CD14-positive monocyte (primary cell): ENCODE data around the gene NAA35. TPM values are rescaled to one million over a fixed set of nuclear protein-coding genes. Genes with fewer than 3 reads are reported as not detected.

ENCODE experiments used
- DNase-seq, 3 donors: peaks; one replicate each; pipeline ENCODE4 v3.0.0-alpha.2; 2011 to 2022
- H2AFZ ChIP-seq: 2 replicates; pipeline ENCODE4 v1.6.0; 2012; ENCODE audit warnings: mild to moderate bottlenecking, low read depth, low read length, inconsistent platforms; ENCODE audit not compliant: insufficient read depth, poor library complexity, severe bottlenecking
- H3K27ac ChIP-seq, 2 donors: 1 replicate in 1 of 2; 2 replicates in 1 of 2; pipeline ENCODE4 v1.5.1; 2012 to 2013; ENCODE audit warnings: low read length in 2 of 2, control low read depth in 1 of 2, inconsistent platforms in 1 of 2, low read depth in 1 of 2, mild to moderate bottlenecking in 1 of 2
- H3K27me3 ChIP-seq, 2 donors: one replicate each; pipeline versions ENCODE4 v1.6.0 to v1.6.1; 2011 to 2013; ENCODE audit warnings: low read length in 2 of 2; ENCODE audit not compliant: control insufficient read depth in 2 of 2, insufficient read depth in 2 of 2
- H3K36me3 ChIP-seq, 2 donors: replicated peaks in 1 of 2; 1 replicate in 1 of 2; 2 replicates in 1 of 2; pipeline versions ENCODE4 v1.5.1 to v1.6.1; 2012 to 2013; ENCODE audit warnings: low read length in 2 of 2, control low read depth in 1 of 2, inconsistent platforms in 1 of 2, mild to moderate bottlenecking in 1 of 2; ENCODE audit not compliant: insufficient read depth in 2 of 2, control insufficient read depth in 1 of 2
- H3K4me1 ChIP-seq, 2 donors: 1 replicate in 1 of 2; 2 replicates in 1 of 2; pipeline versions ENCODE4 v1.5.1 to v1.6.1; 2012 to 2013; ENCODE audit warnings: low read length in 2 of 2, control low read depth in 1 of 2, inconsistent platforms in 1 of 2, mild to moderate bottlenecking in 1 of 2, moderate library complexity in 1 of 2; ENCODE audit not compliant: insufficient read depth in 2 of 2, control insufficient read depth in 1 of 2
- H3K4me2 ChIP-seq: replicated peaks from 2 replicates; pipeline ENCODE3; 2012; ENCODE audit warnings: low read length, moderate library complexity, mild to moderate bottlenecking; ENCODE audit not compliant: poor library complexity, severe bottlenecking; ENCODE audit errors: extremely low read depth
- H3K4me3 ChIP-seq, 3 experiments: fragments of 200-600 bp in 1 of 3; sonication (generic) in 1 of 3; replicated peaks in 1 of 3; 1 replicate in 2 of 3; 2 replicates in 1 of 3; pipeline ENCODE4 v1.5.1; 2011 to 2013; ENCODE audit warnings: low read length in 3 of 3, mild to moderate bottlenecking in 3 of 3, control low read depth in 2 of 3, low read depth in 2 of 3, inconsistent platforms in 1 of 3, moderate library complexity in 1 of 3
- H3K79me2 ChIP-seq: 2 replicates; pipeline ENCODE4 v1.6.0; 2012; ENCODE audit warnings: mild to moderate bottlenecking, control low read depth, inconsistent platforms, low read length, moderate library complexity; ENCODE audit not compliant: insufficient read depth
- H3K9ac ChIP-seq: 2 replicates; pipeline ENCODE4 v1.6.0; 2017; ENCODE audit warnings: low read length, mild to moderate bottlenecking; ENCODE audit not compliant: insufficient read depth, poor library complexity, severe bottlenecking
- H3K9me3 ChIP-seq, 2 donors: replicated peaks in 1 of 2; 1 replicate in 1 of 2; 2 replicates in 1 of 2; pipeline versions ENCODE4 v1.5.1 to v1.6.1; 2012 to 2013; ENCODE audit warnings: low read length in 2 of 2, control low read depth in 1 of 2; ENCODE audit not compliant: control insufficient read depth in 1 of 2, insufficient read depth in 1 of 2
- H4K20me1 ChIP-seq: 2 replicates; pipeline ENCODE4 v1.6.0; 2012; ENCODE audit warnings: mild to moderate bottlenecking, low read length, control low read depth, moderate library complexity; ENCODE audit not compliant: insufficient read depth
- H3K27ac Mint-ChIP-seq, 7 donors: one replicate each; pipeline ENCODE4 v1.8.0; 2020; ENCODE audit warnings: mild to moderate bottlenecking in 7 of 7, mixed read lengths in 7 of 7, moderate library complexity in 6 of 7, inconsistent platforms in 2 of 7
- H3K27me3 Mint-ChIP-seq, 3 donors: one replicate each; pipeline ENCODE4 v1.8.0; 2021 to 2022; ENCODE audit warnings: low read depth in 3 of 3, mild to moderate bottlenecking in 3 of 3, mixed read lengths in 3 of 3, moderate library complexity in 3 of 3, inconsistent platforms in 1 of 3
- H3K36me3 Mint-ChIP-seq, 2 donors: one replicate each; pipeline ENCODE4 v1.8.0; 2020; ENCODE audit warnings: mixed read lengths in 2 of 2, inconsistent platforms in 1 of 2, mild to moderate bottlenecking in 1 of 2
- H3K4me1 Mint-ChIP-seq: one replicate; pipeline ENCODE4 v1.8.0; 2020; ENCODE audit warnings: mild to moderate bottlenecking, mixed read lengths
- H3K4me3 Mint-ChIP-seq, 2 donors: one replicate each; pipeline ENCODE4 v1.8.0; 2020; ENCODE audit warnings: mild to moderate bottlenecking in 2 of 2, mixed read lengths in 2 of 2, moderate library complexity in 1 of 2
- H3K9me3 Mint-ChIP-seq, 7 donors: one replicate each; pipeline ENCODE4 v1.8.0; 2020 to 2022; ENCODE audit warnings: mixed read lengths in 7 of 7, mild to moderate bottlenecking in 6 of 7, moderate library complexity in 6 of 7, inconsistent platforms in 2 of 7
- CTCF ChIP-seq: fragments of 200-600 bp; IDR thresholded peaks from one replicate; pipeline ENCODE4 v1.8.0; 2022; ENCODE audit warnings: antibody characterized with exemption, mild to moderate bottlenecking
- WGBS: methylation state at CpG from one replicate; pipeline ENCODE4 v1.1.5; 2013; ENCODE audit warnings: missing lambda C conversion rate; ENCODE audit not compliant: insufficient coverage; 5-methylcytosine and 5-hydroxymethylcytosine counted together
- intact Hi-C, 2 donors: fragments of 100-400 bp; cut with micrococcal nuclease; formaldehyde crosslinking; loops; one replicate each; pipeline versions ENCODE4 v1.15.0 to v1.15.1; 2023
- polyA plus RNA-seq, 3 donors: library from polyadenylated mRNA; depleted of rRNA in 1 of 3; unstranded in 2 of 3; stranded (reverse) in 1 of 3; fragments of 300-500 nt in 2 of 3; fragments of >200 nt in 1 of 3; fragmentation: Illumina TruSeq in 2 of 3; gene quantifications; 1 replicate in 2 of 3; 2 replicates in 1 of 3; pipeline ENCODE4 v1.2.3, GENCODE V29; 2012 to 2021

The NAA35 gene
- polyA plus RNA-seq, 3 donors = 4.4 to 8.7 (median 5.6) TPM

- H3K4me2 ChIP-seq = no peak overlapping the region
- no peak for DNase-seq
- no CpG with 5 or more reads among the region's 3 CpGs for WGBS
- H3K9ac ChIP-seq = no peak overlapping the region
- TF ChIP-seq CTCF = no peak
- Mint-ChIP-seq H3K36me3 (peaks cover 69 to 88% of the 10 kb centered on the region in 2 donors), H3K4me1 (no peaks in the 10 kb centered on the region), H3K27me3 (no peaks in the 10 kb centered on the region), H3K27ac (no peak overlapping the region), H3K4me3 (no peak overlapping the region), H3K9me3 (no peaks in the 10 kb centered on the region)
- intact Hi-C loops = no loop called here
- H3K27ac ChIP-seq = no peak overlapping the region
- no peaks in the 10 kb centered on the region for H3K9me3 ChIP-seq
- no peak overlapping the region for H2AFZ ChIP-seq
- H3K4me3 ChIP-seq = no peak overlapping the region
- H3K79me2 ChIP-seq = no peaks in the 10 kb centered on the region
- H3K36me3 ChIP-seq = peaks cover 42 to 100% of the 10 kb centered on the region in 2 donors
- no peaks in the 10 kb centered on the region for H3K27me3 ChIP-seq
- H3K4me1 ChIP-seq = no peaks in the 10 kb centered on the region
- H4K20me1 ChIP-seq = no peaks in the 10 kb centered on the region
Measured at GRCh38 chr9:85964949-85965348, 24.0 kb downstream of the NAA35 start.

- no CpG with 5 or more reads among the region's 1 CpG for WGBS
- no peak overlapping the region for H3K4me3 ChIP-seq
- no peaks in the 10 kb centered on the region for H3K27me3 ChIP-seq
- H3K79me2 ChIP-seq = no peaks in the 10 kb centered on the region
- Mint-ChIP-seq H3K27ac (no peak overlapping the region), H3K27me3 (no peaks in the 10 kb centered on the region), H3K4me1 (peaks cover 8% of the 10 kb centered on the region), H3K36me3 (peaks cover 54 to 81% of the 10 kb centered on the region in 2 donors), H3K9me3 (no peaks in the 10 kb centered on the region), H3K4me3 (no peak overlapping the region)
- no peak for TF ChIP-seq CTCF
- intact Hi-C loops = no loop called here
- H3K9ac ChIP-seq = no peak overlapping the region
- no peak overlapping the region for H2AFZ ChIP-seq
- no peaks in the 10 kb centered on the region for H3K9me3 ChIP-seq
- H4K20me1 ChIP-seq = no peaks in the 10 kb centered on the region
- no peak overlapping the region for H3K27ac ChIP-seq
- DNase-seq = no peak
- H3K4me2 ChIP-seq = no peak overlapping the region
- no peaks in the 10 kb centered on the region for H3K4me1 ChIP-seq
- peaks cover 21 to 93% of the 10 kb centered on the region in 2 donors for H3K36me3 ChIP-seq
Measured at GRCh38 chr9:85969727-85970126, 28.8 kb downstream of the NAA35 start.
